IMR-90 (cell line): ENCODE data around the gene CHD9.

Source experiments
- CHD1 ChIP-seq: IDR thresholded peaks from 2 replicates; pipeline ENCODE4 v1.6.1; 2012; ENCODE audit warnings: low read depth, low read length, improper control_type of control experiment
- CTCF ChIP-seq: conservative IDR thresholded peaks from 2 replicates; pipeline ENCODE4 v1.5.1; 2012; ENCODE audit warnings: mild to moderate bottlenecking, low read depth, low read length, improper control_type of control experiment
- FOS ChIP-seq: fragments of 150-350 bp; IDR thresholded peaks from 2 replicates; pipeline ENCODE4 v1.6.1; 2016; ENCODE audit warnings: low read depth, low read length
- MAFK ChIP-seq: IDR thresholded peaks from 2 replicates; pipeline ENCODE4 v1.6.1; 2012; ENCODE audit warnings: low read depth, low read length, improper control_type of control experiment
- MAZ ChIP-seq: IDR thresholded peaks from 2 replicates; pipeline ENCODE4 v1.6.1; 2012; ENCODE audit warnings: low read depth, mild to moderate bottlenecking, low read length, improper control_type of control experiment, moderate library complexity, borderline replicate concordance
- MXI1 ChIP-seq: IDR thresholded peaks from 2 replicates; pipeline ENCODE4 v1.6.1; 2012; ENCODE audit warnings: low read depth, mild to moderate bottlenecking, low read length, moderate library complexity, borderline replicate concordance
- NFE2L2 ChIP-seq: fragments of 150-350 bp; IDR thresholded peaks from 2 replicates; pipeline ENCODE4 v1.6.1; 2016; ENCODE audit warnings: low read depth, mild to moderate bottlenecking, low read length
- POLR2A ChIP-seq: IDR thresholded peaks from 2 replicates; pipeline ENCODE4 v1.6.1; 2012; ENCODE audit warnings: mild to moderate bottlenecking, low read depth, low read length
- RFX5 ChIP-seq: IDR thresholded peaks from 2 replicates; pipeline ENCODE4 v1.8.0; 2012; ENCODE audit warnings: low read depth, mild to moderate bottlenecking, low read length, moderate library complexity
- SMC3 ChIP-seq: fragments of 150-350 bp; IDR thresholded peaks from 2 replicates; pipeline ENCODE4 v1.6.1; 2016; ENCODE audit warnings: low read depth, mild to moderate bottlenecking, antibody characterized with exemption, low read length, moderate library complexity
- TF ChIP-seq, protein P1 (sequence below): fragments of 150-350 bp; IDR thresholded peaks from 2 replicates; pipeline ENCODE4 v1.6.1; 2017; ENCODE audit warnings: mild to moderate bottlenecking, antibody characterized with exemption, low read length, low read depth

GRCh38 chr16:53084746-53085334 lies 30.0 kb downstream of the CHD9 start:
- TF ChIP-seq CTCF (no peak), MAFK (no peak), RFX5 (no peak), NFE2L2 (no peak), POLR2A (no peak), MXI1 (no peak), SMC3 (no peak), CHD1 (no peak), FOS (no peak), MAZ (no peak)
- TF ChIP-seq, protein P1, sequence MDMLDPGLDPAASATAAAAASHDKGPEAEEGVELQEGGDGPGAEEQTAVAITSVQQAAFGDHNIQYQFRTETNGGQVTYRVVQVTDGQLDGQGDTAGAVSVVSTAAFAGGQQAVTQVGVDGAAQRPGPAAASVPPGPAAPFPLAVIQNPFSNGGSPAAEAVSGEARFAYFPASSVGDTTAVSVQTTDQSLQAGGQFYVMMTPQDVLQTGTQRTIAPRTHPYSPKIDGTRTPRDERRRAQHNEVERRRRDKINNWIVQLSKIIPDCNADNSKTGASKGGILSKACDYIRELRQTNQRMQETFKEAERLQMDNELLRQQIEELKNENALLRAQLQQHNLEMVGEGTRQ = no peak
